ENCODE data around the gene CA12.

The CA12 gene

GRCh38 chr15:63276342-63277037 is 105.2 kb downstream of the CA12 start:
- TF ChIP-seq CTCF (IDR thresholded peaks at IDR 0.05) = no peak

DNA sequence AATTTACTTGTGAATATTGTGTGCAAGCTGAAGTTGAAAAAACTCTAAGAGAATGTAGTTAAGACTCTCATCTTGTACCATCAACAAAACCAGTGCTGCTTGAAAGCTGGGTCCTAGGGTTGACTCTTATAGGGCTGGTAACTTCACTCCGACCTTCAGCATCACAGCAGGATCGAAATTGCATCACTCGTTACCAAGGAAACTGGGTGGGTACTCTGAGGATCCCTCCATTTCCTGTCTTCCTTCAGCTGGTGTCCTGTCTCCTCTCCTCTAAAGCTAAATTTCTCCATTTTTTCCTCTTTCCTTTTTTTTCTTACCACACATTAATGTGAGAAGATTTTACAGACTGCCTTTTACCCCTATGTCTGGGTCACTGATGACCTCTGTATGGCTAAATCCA is 107.2 kb downstream of the CA12 start:
- no peaks in the 10 kb centered on the region for H3K79me2 ChIP-seq
- no peaks in the 10 kb centered on the region for H3K9me3 ChIP-seq (ENCODE audit: control insufficient read depth, low read length)
- no peak overlapping the region for H3K4me2 ChIP-seq (ENCODE audit: low read length)
- H3K36me3 ChIP-seq (ENCODE audit: control insufficient read depth, insufficient read depth, low read length) = no peaks in the 10 kb centered on the region
- H3K27ac ChIP-seq = no peak overlapping the region
- no peak overlapping the region for H2AFZ ChIP-seq
- TF ChIP-seq CTCF (IDR thresholded peaks at IDR 0.05) = no peak
- H3K4me3 ChIP-seq (ENCODE audit: low read depth, low read length) = no peak overlapping the region
- H3K9ac ChIP-seq = no peak overlapping the region
- H3K4me1 ChIP-seq = no peaks in the 10 kb centered on the region
- H3K27me3 ChIP-seq (ENCODE audit: control insufficient read depth, insufficient read depth, low read length) = no peaks in the 10 kb centered on the region

More at GRCh38 chr15:63276342-63277037, 105.2 kb downstream of the CA12 start:
- Histone ChIP-seq H3K9ac (no peak overlapping the region), H3K4me2 (ENCODE audit: low read length) (peak overlapping the region; percentile 61), H2AFZ (peak overlapping the region; percentile 75), H3K4me1 (no peaks in the 10 kb centered on the region), H3K9me3 (ENCODE audit: control insufficient read depth, low read length) (no peaks in the 10 kb centered on the region), H3K36me3 (ENCODE audit: control insufficient read depth, insufficient read depth, low read length) (no peaks in the 10 kb centered on the region), H3K4me3 (ENCODE audit: low read depth, low read length) (peak overlapping the region; percentile 57), H3K27me3 (ENCODE audit: control insufficient read depth, insufficient read depth, low read length) (no peaks in the 10 kb centered on the region), H3K79me2 (no peaks in the 10 kb centered on the region), H3K27ac (peak overlapping the region; percentile 42)
